Measurements from ENCODE around the gene MTARC2. TPM values are rescaled to one million over a fixed set of nuclear protein-coding genes. Genes with fewer than 3 reads are reported as not detected.
A peak's percentile ranks its signal among the peaks of the same experiment; 100 is the strongest.
"Not testable (repeated sequence)": the region's sequence is repeated elsewhere in the genome, so short reads cannot be mapped to it uniquely, and the experiment has no call there.

Gene MTARC2
- total RNA-seq, 1 donor from 2014 or later: 23.5 TPM

- DNase-seq: no peak
Observed at GRCh38 chr1:220732621-220733020, 15.5 kb upstream of the MTARC2 start.

- peak; percentile 94 for DNase-seq
Observed at GRCh38 chr1:220733086-220733601, 15.0 kb upstream of the MTARC2 start.

- DNase-seq: peak; percentile 75
Observed at GRCh38 chr1:220734571-220735326, 13.4 kb upstream of the MTARC2 start.

- not testable (repeated sequence) for DNase-seq
Observed at GRCh38 chr1:220736283-220736682, 11.8 kb upstream of the MTARC2 start.

- no peak for DNase-seq
Observed at GRCh38 chr1:220741349-220741748, 6.8 kb upstream of the MTARC2 start.

GRCh38 chr1:220741825-220742224 lies 6.3 kb upstream of the MTARC2 start:
- no peak for DNase-seq

GRCh38 chr1:220742520-220742919 lies 5.6 kb upstream of the MTARC2 start:
- no peak for DNase-seq

- DNase-seq: no peak
Observed at GRCh38 chr1:220746851-220747250, 1.3 kb upstream of the MTARC2 start.

GRCh38 chr1:220747437-220748088 lies 559 bp upstream of the MTARC2 start:
- no peak for DNase-seq

GRCh38 chr1:220748936-220749335 lies 814 bp downstream of the MTARC2 start:
- no peak for DNase-seq

GRCh38 chr1:220750131-220750515 lies 2.0 kb downstream of the MTARC2 start:
- DNase-seq: peak; percentile 49

- no peak for DNase-seq
Observed at GRCh38 chr1:220751111-220751510, 3.0 kb downstream of the MTARC2 start.

- no peak for DNase-seq
Observed at GRCh38 chr1:220754212-220754917, 6.2 kb downstream of the MTARC2 start.

- DNase-seq: no peak
Observed at GRCh38 chr1:220754918-220755295, 6.8 kb downstream of the MTARC2 start.

GRCh38 chr1:220755309-220755708 lies 7.2 kb downstream of the MTARC2 start:
- DNase-seq: no peak

GRCh38 chr1:220757441-220757840 lies 9.3 kb downstream of the MTARC2 start:
- no peak for DNase-seq

GRCh38 chr1:220759147-220759546 lies 11.0 kb downstream of the MTARC2 start:
- no peak for DNase-seq

- DNase-seq: no peak
Observed at GRCh38 chr1:220761688-220762427, 13.7 kb downstream of the MTARC2 start.

- DNase-seq: no peak
Observed at GRCh38 chr1:220764757-220765156, 16.6 kb downstream of the MTARC2 start.

- no peak for DNase-seq
Observed at GRCh38 chr1:220767312-220768125, 19.4 kb downstream of the MTARC2 start.

- no peak for DNase-seq
Observed at GRCh38 chr1:220768126-220768601, 20.0 kb downstream of the MTARC2 start.

GRCh38 chr1:220769205-220769604 lies 21.1 kb downstream of the MTARC2 start:
- DNase-seq: no peak

All from dermis blood vessel endothelial cell (primary cell).